Endodermal cell (in vitro differentiated cells): ENCODE data around the gene ANKRD36. TPM values are rescaled to one million over a fixed set of nuclear protein-coding genes. Genes with fewer than 3 reads are reported as not detected.
"Not testable (repeated sequence)": the region's sequence is repeated elsewhere in the genome, so short reads cannot be mapped to it uniquely, and the experiment has no call there.

ENCODE experiments used
- DNase-seq: peaks from one replicate; pipeline ENCODE4 v3.0.0-alpha.2; 2017
- H3K27ac ChIP-seq: 2 replicates; pipeline ENCODE4 v1.5.1; 2013; ENCODE audit warnings: mild to moderate bottlenecking, low read depth, low read length, moderate library complexity
- H3K27me3 ChIP-seq: 2 replicates; pipeline ENCODE4 v1.6.1; 2013; ENCODE audit warnings: mild to moderate bottlenecking, low read length, moderate library complexity; ENCODE audit not compliant: insufficient read depth, control insufficient read depth, poor library complexity, severe bottlenecking
- H3K36me3 ChIP-seq: 2 replicates; pipeline ENCODE4 v1.7.0; 2013; ENCODE audit warnings: mild to moderate bottlenecking, low read length, moderate library complexity; ENCODE audit not compliant: control insufficient read depth, insufficient read depth
- H3K4me1 ChIP-seq: one replicate; pipeline ENCODE4 v1.7.0; 2013; ENCODE audit warnings: low read length; ENCODE audit not compliant: control insufficient read depth, insufficient read depth
- H3K4me3 ChIP-seq: 2 replicates; pipeline ENCODE4 v1.5.1; 2013; ENCODE audit warnings: mild to moderate bottlenecking, low read length, moderate library complexity
- H3K9ac ChIP-seq: 2 replicates; pipeline ENCODE4 v1.6.1; 2013; ENCODE audit warnings: mild to moderate bottlenecking, low read length, moderate library complexity; ENCODE audit not compliant: poor library complexity, severe bottlenecking; ENCODE audit errors: extremely low read depth
- H3K9me3 ChIP-seq: 2 replicates; pipeline ENCODE4 v1.6.1; 2013; ENCODE audit warnings: mild to moderate bottlenecking, low read length, moderate library complexity; ENCODE audit not compliant: control insufficient read depth
- H3K27ac Mint-ChIP-seq: 2 replicates; pipeline ENCODE4 v1.8.0; 2020; ENCODE audit warnings: mixed read lengths
- H3K27me3 Mint-ChIP-seq: 2 replicates; pipeline ENCODE4 v1.8.0; 2021; ENCODE audit warnings: mild to moderate bottlenecking, mixed read lengths; ENCODE audit not compliant: insufficient read depth
- H3K36me3 Mint-ChIP-seq: 2 replicates; pipeline ENCODE4 v1.8.0; 2020; ENCODE audit warnings: low read depth, mixed read lengths
- H3K4me1 Mint-ChIP-seq: 2 replicates; pipeline ENCODE4 v1.8.0; 2020; ENCODE audit warnings: mixed read lengths
- H3K4me3 Mint-ChIP-seq: 2 replicates; pipeline ENCODE4 v1.8.0; 2020; ENCODE audit warnings: mild to moderate bottlenecking, moderate library complexity, mixed read lengths
- H3K9me3 Mint-ChIP-seq: 2 replicates; pipeline ENCODE4 v1.8.0; 2020; ENCODE audit warnings: mild to moderate bottlenecking, mixed read lengths
- CTCF ChIP-seq: fragments of 200-600 bp; sonication (generic); conservative IDR thresholded peaks from 2 replicates; pipeline ENCODE4 v1.5.0; 2021; ENCODE audit warnings: antibody characterized with exemption, mild to moderate bottlenecking
- WGBS, 2 experiments: methylation state at CpG; one replicate each; pipeline versions ENCODE4 v1.1.5 to v1.1.7; 2013; ENCODE audit warnings: missing lambda C conversion rate in 2 of 2, mixed read lengths in 1 of 2; ENCODE audit not compliant: insufficient coverage in 1 of 2, insufficient read length in 1 of 2; 5-methylcytosine and 5-hydroxymethylcytosine counted together
- long read RNA-seq, 4 experiments: library from polyadenylated mRNA in 2 of 4; library from RNA in 1 of 4; library from capped mRNA in 1 of 4; stranded (forward) in 3 of 4; unstranded in 1 of 4; transcript quantifications; one replicate each; pipeline ENCODE4 v2.0.0, GENCODE V29; 2020 to 2021; ENCODE audit warnings: inconsistent platforms in 1 of 4
- polyA plus RNA-seq, 2 experiments: library from polyadenylated mRNA; stranded (reverse); fragments of 50-300 nt; gene quantifications; one replicate each; pipeline ENCODE4 v1.2.3, GENCODE V29; 2013
- total RNA-seq, 2 donors: library from RNA; stranded (reverse); fragmentation: NEBNext Ultra II Directional in 1 of 2; extraction: Animal tissue kit (Norgen Biotek cat#: 25700) in 1 of 2; gene quantifications; 2 replicates in 1 of 2; 3 replicates in 1 of 2; pipeline ENCODE4 v1.2.1, GENCODE V29; 2021

Gene ANKRD36
- total RNA-seq, result 10 to 100 TPM; 26.8 to 44.8 TPM
- polyA plus RNA-seq (2013, experiment 1 of 2), result 11.6 TPM
- polyA plus RNA-seq (2013, experiment 2 of 2), result 15.7 TPM
- long read RNA-seq, experiment 1, partial matches to known transcripts, result 1 of 3 reads
- long read RNA-seq, experiment 1, other reads (novel, unspliced or antisense), result 2 of 3 reads
- long read RNA-seq, experiment 2, partial matches to known transcripts, result 12 of 21 reads
- long read RNA-seq, experiment 2, other reads (novel, unspliced or antisense), result 9 of 21 reads
- long read RNA-seq, experiment 3, transcript ANKRD36-203 (3 exons, 986 nt), result major isoform, 6 of 58 reads
- long read RNA-seq, experiment 3, partial matches to known transcripts, result 11 of 58 reads
- long read RNA-seq, experiment 3, other reads (novel, unspliced or antisense), result 41 of 58 reads
- long read RNA-seq, experiment 4, partial matches to known transcripts, result 0 of 9 reads
- long read RNA-seq, experiment 4, other reads (novel, unspliced or antisense), result 8 of 9 reads

- H3K4me3 Mint-ChIP-seq, result peak within 1 kb of the TSS; percentile 89
- H3K27ac Mint-ChIP-seq, result peak within 1 kb of the TSS; percentile 94
- not testable (repeated sequence) for H3K4me1 ChIP-seq, H3K36me3 Mint-ChIP-seq, H3K27me3 Mint-ChIP-seq, H3K9me3 Mint-ChIP-seq, H3K9me3 ChIP-seq, H3K36me3 ChIP-seq, H3K27me3 ChIP-seq, H3K4me1 Mint-ChIP-seq
- Histone ChIP-seq H3K27ac (peak within 1 kb of the TSS; percentile 76), H3K9ac (peak within 1 kb of the TSS; percentile 53), H3K4me3 (peak within 1 kb of the TSS; percentile 82)
- peak; percentile 91 for DNase-seq
- TF ChIP-seq CTCF, result peak; percentile 71
- WGBS, 2 experiments, result 0% methylated on average over 5 to 51 of the region's 74 CpGs
Observed at GRCh38 chr2:97113050-97113881, at the start of gene ANKRD36. TSS of gene ANKRD36 (plus strand) at chr2:97113153. CDS start at chr2:97113740, 587 bp downstream.

GRCh38 chr2:97066030-97066429, 46.9 kb upstream of the ANKRD36 start:
- WGBS, 2 experiments, result 81% methylated on average over 4 of the region's 5 CpGs; no CpG with 5 or more reads in 1 of the 2 experiments
- DNase-seq, H3K4me3 ChIP-seq, H3K4me1 Mint-ChIP-seq, H3K27me3 Mint-ChIP-seq, H3K27ac Mint-ChIP-seq, H3K9ac ChIP-seq, H3K27me3 ChIP-seq, H3K27ac ChIP-seq, H3K36me3 ChIP-seq, H3K4me3 Mint-ChIP-seq, H3K4me1 ChIP-seq, H3K9me3 ChIP-seq, H3K36me3 Mint-ChIP-seq: not testable (repeated sequence)
- H3K9me3 Mint-ChIP-seq, result peaks cover 12% of the 10 kb centered on the region

- no peaks in the 10 kb centered on the region for H3K4me1 ChIP-seq
- Mint-ChIP-seq H3K27me3 (peaks cover 2% of the 10 kb centered on the region), H3K4me3 (no peak overlapping the region), H3K9me3 (peaks cover 12% of the 10 kb centered on the region), H3K27ac (no peak overlapping the region), H3K4me1 (peaks cover 6% of the 10 kb centered on the region), H3K36me3 (no peaks in the 10 kb centered on the region)
- no peak overlapping the region for H3K9ac ChIP-seq
- no peak for DNase-seq
- no peak overlapping the region for H3K4me3 ChIP-seq
- H3K36me3 ChIP-seq, result no peaks in the 10 kb centered on the region
- H3K9me3 ChIP-seq, result peaks cover 7% of the 10 kb centered on the region
- no peak overlapping the region for H3K27ac ChIP-seq
- no peak for TF ChIP-seq CTCF
- 82 to 85% methylated on average over 5 of the region's 5 CpGs for WGBS, 2 experiments
- H3K27me3 ChIP-seq, result no peaks in the 10 kb centered on the region
Observed at GRCh38 chr2:97067279-97068004, 45.5 kb upstream of the ANKRD36 start.
